ENCODE measurements around the gene SSBP3.
A peak's percentile ranks its signal among the peaks of the same experiment; 100 is the strongest.

The SSBP3 gene

DNA sequence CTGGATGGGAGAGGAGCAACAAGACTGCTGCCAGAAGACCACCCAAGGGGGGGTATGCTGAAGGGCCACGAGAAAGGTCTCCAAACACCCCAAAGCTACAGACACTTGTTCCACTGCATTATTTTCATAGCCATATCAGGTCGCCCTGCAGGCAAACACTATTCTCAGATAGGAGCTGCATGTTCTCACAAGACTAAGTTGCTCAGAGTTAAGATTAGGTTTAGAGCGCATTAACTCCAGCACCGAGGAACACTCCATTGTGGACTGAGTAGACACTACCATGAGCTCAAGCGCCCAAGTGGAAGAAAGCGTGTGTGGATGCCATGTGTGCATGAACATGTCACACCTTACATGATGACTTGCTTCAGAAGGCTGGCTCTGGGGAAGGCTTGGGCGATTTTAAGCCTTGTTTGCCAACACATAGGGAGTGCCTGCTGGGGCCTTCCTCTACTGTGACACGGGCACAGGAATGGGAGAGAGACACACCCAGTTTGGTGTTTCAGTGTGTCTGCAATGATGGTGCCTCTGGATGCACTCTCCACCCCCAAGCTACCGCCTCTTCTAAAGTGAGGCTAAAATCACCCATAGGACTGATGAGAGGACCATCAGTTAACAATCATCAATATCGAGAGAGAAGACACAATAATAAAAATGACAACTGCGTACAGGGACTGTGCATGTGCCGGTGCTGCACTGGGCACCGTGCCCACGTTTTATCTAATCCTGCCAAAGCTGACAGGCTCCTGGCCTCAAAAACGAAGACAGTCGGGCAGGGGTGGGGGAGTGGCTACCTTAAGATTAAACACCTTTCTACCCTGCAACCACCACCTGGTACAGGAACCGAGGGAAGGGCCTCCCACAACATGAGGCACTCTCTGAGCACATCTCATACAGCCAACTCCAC lies 34.9 kb downstream of the SSBP3 start:
- no peak for DNase-seq (ENCODE audit: low read depth in 2 of 2)

DNA sequence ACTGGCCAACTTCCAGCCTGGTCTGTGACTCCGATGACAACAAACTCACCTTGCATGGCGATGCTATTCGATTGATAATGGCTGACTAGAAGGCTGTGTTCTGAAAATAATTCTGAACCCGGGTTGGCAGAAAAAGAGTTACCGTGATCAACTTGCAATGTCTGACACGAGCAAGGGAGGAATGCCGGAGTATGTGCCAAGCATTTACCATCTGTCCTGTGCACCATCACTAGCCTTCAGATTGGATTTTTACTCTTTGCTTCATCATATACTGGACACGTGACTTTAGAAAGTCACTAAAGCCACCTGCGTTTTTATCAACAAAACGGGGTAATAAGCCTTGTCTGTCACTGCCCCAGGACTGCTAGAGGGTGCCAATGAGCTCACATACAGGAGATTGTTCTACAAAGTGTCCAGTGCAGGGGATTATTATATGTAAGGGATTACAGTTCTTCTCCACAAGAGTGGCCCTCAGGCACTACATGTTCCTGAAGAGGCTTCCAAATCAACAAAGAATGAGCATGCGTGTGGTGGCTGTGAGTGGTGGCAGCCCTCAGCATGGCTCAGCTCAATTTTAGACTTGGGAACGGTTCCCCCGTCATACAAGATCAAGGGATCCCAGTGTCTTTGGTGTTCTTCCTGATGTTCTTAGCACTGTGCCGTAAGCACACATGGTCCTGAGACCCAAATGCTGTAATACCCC lies 35.8 kb downstream of the SSBP3 start:
- no peak for DNase-seq (ENCODE audit: low read depth in 2 of 2)

DNA sequence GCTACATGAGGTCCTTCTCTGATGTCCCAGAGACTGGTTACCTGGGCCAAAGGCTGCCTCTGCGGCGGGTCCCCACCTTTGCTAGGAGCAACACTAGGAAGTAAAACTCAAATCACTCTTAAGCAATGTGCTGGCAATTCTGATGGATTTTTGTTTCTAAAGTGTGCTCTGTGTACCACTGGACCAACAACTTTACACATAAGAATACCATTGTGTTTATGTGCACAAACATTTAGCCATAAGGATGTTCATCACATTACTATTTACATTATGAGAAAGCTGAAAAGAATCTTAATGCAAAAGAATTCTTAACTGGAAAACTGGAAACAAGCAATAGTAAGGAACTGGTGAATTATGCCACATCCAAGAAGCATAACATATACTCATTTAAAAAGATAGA lies 38.6 kb downstream of the SSBP3 start:
- no peak for DNase-seq (ENCODE audit: low read depth in 2 of 2)

DNA sequence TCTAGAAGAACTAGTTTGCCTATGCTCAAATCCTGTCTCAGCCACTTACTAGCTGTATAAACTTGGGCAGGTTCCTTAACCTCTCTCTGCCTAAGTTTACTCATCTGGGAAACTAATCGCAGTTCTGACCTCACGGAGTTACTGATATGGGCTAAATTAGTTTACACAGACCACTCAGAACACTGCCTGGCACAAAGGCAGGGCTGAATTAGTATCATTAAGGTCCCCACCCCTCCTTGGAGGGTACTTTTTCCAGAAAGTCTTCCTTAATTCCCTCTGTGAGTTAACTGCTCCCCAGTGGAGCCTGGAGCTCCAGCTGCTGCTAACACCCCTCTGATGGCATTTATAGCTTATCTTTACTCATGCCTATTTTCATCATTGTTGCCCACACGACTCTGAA lies 40.3 kb downstream of the SSBP3 start:
- no peak for DNase-seq (ENCODE audit: low read depth in 2 of 2)

DNA sequence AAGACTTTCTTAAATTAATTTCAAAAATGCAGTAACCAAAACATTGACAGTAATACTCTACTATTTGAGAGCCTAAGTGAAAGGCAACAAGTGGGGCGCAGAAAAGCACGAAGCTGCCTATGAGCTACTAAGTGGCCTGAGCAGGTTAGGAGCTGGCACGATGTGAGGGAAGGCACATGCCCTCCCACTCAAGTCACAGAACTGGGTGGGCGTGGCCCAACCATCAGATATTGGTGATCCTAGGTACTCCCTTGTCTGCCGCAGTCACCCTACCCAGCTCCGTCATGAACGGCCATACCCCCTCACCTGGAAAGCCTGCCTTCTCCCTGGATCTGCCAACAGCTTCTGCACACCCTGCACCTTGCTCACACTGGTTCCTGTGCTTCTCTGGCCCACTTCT lies 40.8 kb downstream of the SSBP3 start:
- no peak for DNase-seq (ENCODE audit: low read depth in 2 of 2)

DNA sequence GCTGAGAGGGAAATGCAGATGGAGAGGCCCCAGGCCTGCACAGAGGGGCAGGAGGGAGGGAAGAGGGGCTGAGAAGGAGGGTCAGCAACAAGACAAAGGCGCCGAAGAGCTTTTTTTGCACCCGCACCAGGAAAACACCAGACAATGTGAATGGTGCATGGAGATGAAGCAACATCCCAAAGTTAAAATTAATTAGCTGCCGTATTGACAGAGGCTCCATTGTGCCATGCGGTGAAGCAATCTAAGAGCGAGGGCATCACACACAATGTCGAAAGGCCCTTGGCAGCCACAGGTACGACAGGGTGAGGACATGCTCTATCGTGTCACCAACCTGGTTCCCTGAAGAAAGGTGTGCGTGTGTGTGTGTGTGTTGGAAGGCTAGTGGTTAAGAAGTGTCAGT lies 41.2 kb downstream of the SSBP3 start:
- DNase-seq (ENCODE audit: low read depth in 2 of 2): no peak

DNA sequence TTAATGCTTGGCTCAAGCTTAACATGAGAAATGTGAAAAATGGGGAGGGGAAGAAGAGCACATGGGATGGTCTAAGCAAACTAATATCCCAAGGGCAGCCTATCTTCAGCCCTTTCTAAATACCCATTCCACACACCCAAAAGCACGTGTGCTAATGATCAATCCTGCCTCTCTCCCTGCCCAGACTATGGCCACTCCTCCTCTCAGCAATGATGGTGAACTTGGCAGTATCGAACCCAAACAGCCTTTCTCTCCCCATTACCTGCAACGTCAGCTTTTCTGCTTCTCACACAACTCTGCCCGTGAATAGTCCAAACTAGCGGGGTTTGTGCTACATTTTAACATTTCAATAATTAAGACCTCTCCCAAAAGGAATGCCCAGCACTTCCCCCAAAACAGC lies 41.6 kb downstream of the SSBP3 start:
- no peak for DNase-seq (ENCODE audit: low read depth in 2 of 2)

DNA sequence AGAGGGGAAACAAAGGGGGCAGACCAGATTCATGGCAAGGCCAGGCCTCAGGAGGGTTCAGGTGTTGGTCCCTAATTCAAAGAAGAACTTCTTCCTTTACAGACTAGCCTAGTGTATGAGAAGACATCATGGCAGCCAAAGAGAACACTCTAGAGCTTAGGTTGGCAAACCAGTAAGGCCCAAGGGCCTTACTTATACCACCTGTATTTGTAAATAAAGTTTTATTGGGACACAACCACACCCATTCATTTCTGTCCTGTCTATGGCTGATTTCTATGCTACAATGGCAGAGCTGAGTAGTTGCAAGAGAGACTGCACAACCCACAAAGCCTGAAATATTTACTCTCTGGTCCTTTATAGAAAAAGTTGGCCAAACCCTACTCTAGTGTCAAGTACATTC lies 42.3 kb downstream of the SSBP3 start:
- DNase-seq (ENCODE audit: low read depth in 2 of 2): no peak

DNA sequence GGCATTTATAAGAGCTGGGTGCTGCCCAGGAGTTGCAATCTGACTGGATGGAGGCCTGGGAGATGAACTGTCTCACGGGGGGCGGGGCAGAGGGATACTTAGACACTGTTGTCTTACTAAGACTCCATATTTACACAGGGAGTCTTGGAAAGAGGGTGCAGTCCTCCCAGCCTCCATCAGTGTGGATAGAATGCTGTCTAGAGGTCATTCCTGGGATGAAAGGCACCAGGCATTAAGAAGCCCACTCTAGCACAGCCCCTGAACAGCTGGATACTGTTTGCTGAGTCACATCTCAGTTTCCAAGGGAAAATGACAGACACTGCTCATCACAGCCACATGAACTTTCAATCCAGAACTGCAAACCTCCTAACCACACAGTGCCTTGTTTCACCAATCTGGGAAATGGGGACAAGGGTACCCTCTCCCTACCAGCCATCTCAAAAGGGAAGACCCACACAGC lies 43.3 kb downstream of the SSBP3 start:
- no peak for DNase-seq (ENCODE audit: low read depth in 2 of 2)

DNA sequence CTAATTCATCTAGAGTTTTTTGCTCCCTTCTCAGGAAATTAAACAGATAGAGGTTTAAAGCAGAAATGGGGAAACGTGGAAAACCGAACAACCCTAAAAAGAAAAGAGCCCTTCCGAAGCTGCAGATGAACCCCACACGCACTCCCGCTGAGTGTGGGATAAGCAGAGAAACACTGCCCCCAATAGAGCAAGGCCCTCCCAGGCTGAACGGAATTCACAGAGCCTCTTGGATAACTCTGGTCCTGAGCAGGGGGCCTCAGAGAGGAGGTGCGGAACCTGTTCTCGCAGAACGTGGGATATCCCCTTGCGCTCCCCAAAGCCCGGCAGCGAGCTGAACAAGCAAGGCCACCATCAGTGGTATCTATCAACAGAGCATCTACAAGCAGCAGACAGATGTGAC lies 44.9 kb downstream of the SSBP3 start:
- no peak for DNase-seq (ENCODE audit: low read depth in 2 of 2)

DNA sequence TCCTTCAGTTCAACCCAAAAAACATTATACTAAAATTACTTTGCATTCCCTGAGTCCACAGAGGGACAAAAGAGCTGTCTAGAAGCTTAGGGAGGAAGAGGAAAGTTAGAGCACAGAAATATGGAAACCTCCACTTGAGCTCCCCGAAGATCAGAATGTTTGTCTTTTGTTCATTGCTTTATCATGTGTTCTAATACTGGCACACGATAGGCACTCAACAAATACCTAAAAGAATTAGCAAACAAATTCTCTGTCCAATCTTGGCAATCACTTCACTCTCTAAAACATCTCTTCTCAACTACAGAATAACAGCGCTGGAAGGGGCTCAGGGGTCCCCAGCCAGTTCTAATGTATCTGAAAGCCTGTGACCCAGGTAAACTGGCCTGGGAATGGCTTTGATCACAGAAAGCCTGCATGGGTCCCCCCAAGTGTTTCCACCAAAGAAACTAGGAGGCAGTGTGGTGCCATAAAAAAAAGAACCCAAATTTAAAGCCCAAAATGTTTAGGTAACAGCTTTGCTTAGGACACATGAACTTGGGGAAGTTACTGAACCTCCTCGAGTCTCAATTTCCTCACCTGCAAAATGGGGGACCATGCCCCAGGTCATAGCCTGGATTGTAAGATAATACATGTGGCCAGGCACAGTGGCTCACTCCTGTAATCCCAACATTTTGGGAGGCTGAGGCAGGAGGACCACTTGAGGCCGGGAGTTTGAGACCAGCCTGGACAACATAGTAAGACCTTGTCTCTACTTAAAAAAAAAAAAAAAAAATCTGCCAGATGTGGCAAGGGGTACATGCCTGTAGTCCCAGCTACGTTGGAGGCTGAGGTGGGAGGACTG lies 45.8 kb downstream of the SSBP3 start:
- DNase-seq (ENCODE audit: low read depth in 2 of 2): no peak

DNA sequence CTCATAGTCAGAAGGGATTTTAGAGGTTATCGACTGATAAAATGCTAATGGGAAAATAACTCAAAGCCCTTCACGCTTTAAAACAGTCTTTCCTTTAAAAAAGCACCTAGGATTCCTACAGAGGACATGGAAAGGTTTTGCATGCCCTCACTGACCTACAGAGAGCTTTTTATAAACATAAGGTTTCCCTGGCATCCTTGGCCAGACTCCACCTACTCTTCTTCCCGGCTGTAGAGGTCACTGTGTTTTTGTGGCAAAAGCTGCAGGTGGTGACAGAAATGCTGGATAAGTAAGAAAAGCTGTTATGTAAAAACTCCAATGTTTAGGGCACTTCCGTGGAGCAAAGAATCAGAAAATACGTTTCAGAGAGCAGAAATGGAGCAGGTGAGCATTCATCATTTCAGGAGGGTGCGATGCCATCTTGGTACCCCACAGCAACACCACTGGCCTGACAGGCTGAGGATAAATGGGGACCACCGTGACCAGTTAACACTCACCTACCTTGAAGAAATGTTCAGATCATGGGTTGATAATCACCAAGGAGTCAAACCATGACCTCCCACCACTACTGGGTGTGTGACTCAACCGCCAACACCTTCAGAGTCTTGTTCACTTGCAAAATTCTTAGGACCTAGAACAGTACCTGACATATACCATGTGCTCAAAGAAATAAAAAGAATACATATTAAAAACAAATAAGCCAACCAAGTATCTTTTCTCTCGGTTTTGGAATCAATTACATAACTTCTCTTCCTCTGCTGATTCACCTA lies 46.6 kb downstream of the SSBP3 start:
- DNase-seq (ENCODE audit: low read depth in 2 of 2): peak in 1 of 2 donors; percentile 26

DNA sequence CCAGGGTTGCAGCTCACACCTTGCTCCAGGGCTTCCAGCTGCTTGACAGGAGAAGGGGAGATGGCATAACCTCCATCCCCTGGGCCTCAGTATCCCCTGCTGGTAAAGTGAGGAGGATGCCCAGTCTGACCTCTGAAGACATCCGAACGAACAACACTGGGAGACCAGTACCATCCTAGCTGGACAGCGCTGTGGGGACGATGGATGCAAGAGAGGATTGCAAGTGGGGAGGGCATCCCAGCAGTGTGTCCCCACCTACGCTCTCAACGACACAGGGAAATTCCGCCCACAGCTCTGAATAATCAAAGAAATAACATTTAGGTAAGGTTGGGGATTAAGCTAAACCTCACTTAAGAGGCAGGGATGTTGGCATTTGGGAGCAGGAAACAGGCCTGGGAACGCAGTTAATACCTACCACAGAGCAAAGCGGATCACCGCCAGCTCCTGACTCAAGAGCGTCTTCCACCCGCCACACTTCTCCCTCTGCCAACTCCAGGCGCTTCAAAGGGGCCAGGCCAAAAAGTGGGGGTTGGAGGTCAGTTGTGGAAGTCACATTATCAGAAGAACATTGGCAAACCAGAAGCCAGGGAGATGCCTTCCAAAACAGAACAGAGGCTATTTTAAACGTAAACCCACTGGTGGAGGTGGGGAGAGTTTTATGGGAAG lies 47.6 kb downstream of the SSBP3 start:
- no peak for DNase-seq (ENCODE audit: low read depth in 2 of 2)

DNA sequence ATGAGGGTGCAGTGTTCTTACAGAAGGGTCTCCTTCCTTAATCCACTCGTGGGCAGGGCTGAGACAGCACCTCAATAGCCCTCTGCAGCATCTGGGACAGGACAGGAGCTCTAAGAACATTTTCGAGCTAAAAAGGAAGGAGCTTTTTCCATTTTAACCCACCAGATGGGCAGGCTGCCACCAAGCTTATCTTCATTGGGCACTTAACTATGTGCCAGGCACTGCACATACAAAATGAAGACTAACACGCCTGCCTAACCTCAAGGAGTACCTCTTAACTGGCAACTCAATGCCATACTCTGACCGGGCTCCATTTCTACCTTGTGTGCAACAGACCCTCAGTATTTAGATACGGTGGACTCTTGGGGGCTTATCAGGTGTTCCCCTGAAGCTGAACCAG lies 48.2 kb downstream of the SSBP3 start:
- no peak for DNase-seq (ENCODE audit: low read depth in 2 of 2)

DNA sequence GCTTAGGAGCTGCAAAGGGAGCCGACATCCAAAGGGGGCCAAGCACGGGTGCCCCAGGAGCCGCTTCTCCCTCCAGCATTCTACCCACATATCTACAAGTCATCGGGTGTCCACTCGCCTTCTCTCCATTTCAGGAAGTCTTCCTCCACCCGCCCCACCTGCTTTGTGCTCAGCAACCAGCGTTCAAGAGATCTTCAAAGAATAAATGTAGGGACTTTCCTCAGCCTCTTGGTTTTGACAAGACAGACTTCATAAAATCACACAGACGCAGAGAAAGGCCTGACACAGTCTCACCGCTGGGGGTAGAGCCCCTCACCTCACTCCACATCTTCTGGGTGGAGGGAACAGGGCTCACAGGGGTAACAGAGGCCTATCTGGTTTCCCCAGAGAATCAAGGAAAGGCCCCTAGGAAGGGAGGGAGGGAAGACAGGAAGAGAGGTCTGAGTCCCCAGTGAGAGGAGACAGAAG lies 49.5 kb downstream of the SSBP3 start:
- peak in 1 of 2 donors; percentile 8 for DNase-seq (ENCODE audit: low read depth in 2 of 2)

DNA sequence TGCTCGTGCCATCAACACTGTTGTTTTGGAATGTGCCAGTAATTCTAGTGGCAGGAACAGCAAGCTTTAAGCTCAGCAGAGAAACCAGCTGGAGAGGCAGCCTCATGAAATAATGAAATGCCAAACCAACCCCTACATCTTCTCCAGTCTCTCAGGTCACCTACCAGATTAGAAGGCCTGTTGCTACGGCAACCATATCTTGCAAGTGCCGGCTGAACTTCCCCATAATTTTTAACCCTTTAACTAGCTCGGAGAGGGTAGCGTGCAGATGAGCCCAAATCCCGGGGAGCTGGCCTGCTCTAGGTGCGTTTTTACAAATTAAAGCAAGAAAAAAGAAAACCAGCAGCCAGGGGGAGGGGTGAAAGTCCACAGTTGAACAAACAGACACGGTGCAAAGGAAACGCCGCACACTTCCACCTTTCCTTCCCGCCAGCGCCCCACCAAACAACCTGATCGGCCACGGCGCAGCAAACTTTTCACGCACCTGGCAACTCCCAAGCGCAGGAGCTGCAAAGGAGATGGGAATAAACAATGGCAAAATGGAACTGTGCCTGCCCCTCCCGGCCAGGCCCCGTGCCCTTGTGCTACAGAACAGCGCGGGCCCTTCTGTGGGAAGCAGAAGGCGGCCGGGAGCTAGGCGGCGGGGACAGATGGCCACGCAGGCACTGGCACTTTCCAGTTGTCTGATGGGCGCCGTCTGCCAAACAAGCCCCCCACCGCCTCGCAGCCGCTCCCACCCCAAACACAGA lies 50.1 kb downstream of the SSBP3 start:
- no peak for DNase-seq (ENCODE audit: low read depth in 2 of 2)

DNA sequence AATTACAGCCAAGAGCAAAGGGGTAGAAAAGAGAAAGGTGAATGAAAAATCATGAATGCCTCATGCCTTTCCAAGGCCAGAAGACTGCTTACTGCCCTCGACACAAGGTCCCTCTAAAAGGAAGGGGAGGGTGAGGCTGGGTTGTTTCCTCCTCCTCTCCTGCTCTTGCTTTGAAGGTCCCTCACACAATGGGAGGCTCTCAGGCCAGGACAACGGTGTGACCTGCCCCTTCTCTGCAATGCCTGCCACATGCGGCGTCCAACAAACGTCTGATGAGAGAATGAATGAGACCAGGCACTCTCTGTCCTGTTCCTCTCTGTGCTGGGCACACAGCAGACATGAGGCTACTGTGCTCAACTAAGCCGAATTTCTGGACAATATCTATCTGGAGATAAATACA lies 51.3 kb downstream of the SSBP3 start:
- no peak for DNase-seq (ENCODE audit: low read depth in 2 of 2)

DNA sequence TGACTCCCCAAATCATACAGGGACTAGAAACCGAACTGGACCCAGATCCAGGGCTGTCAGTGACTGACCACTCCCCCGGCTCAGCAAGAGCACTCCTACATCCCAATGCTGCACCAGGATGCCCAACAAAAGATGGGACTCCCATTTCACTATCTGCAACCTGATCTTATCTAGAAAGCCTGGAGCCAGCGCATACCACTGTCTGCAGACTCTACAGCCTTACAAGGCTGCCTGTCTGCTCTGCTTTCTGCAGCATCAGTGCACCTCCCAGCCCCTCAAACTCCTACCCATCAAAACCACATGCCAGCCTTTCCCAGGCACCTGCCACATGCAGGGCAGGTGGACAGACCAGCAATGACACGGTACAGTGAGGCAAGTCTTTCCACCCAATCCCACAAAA lies 52.2 kb downstream of the SSBP3 start:
- DNase-seq (ENCODE audit: low read depth in 2 of 2): no peak

DNA sequence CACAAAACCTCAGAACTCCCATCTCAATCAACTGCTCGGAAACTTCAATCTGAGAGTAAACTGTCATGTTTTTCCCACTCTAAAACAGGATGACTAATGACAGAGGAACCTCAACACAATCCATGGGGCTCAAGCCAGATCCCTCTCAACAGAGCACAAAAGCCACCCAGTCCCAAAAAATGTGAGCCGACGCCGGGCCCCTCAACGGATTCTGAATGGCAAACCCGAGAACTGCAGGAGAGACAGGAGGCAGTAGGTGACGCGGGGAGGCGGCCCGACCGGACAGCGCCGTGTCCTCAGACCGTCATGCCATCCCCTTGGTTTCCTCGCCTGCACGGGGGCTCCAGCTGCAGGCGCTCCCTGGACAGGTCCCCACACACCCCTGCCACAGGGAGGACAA lies 53.4 kb downstream of the SSBP3 start:
- DNase-seq (ENCODE audit: low read depth in 2 of 2): no peak

DNA sequence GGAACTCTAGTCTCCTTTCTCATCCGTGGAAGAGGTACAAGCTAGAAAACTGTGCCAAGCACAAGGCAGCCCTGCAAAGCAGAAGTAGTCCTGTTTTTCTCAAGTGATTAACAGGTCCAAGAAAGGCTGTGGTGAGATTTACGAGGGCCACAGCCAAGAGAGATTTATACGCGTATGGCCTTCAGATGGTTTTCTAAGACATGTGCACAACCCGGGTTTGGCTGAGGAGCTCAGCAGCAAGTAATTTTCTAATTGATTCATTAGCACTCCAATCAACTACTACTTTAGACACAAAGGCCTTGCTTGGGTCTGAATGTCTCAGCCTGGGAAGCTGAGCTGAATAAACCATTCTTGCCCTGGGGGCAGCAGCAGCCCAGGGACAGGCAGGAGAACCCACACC lies 55.8 kb downstream of the SSBP3 start:
- DNase-seq (ENCODE audit: low read depth in 2 of 2): no peak

All from stimulated activated CD4-positive, alpha-beta T cell treated with anti-CD3 and anti-CD28 coated beads, Interleukin-15, amount 100 ng/mL, for 48 hours (primary cell).